GM13977 (cell line): ENCODE data around the gene IL32.

Experiments used
- DNase-seq: peaks from one replicate; pipeline ENCODE4 v3.0.0; 2012; ENCODE audit warnings: low spot score
- CTCF ChIP-seq: IDR thresholded peaks from 2 replicates; pipeline ENCODE4 v1.5.1; 2012; ENCODE audit warnings: mild to moderate bottlenecking, control low read depth; ENCODE audit not compliant: insufficient read depth; ENCODE audit errors: extremely low read depth, missing control alignments
- in situ Hi-C: fragments of 300-500 bp; cut with MboI; formaldehyde crosslinking; loops from one replicate; pipeline ENCODE4 v1.12.0; 2022; ENCODE audit warnings: low sequenced_read_pairs, low pct_unique_long_range_greater_than_20kb, mixed read lengths, inconsistent platforms; ENCODE audit not compliant: unreplicated experiment

Gene IL32

DNA sequence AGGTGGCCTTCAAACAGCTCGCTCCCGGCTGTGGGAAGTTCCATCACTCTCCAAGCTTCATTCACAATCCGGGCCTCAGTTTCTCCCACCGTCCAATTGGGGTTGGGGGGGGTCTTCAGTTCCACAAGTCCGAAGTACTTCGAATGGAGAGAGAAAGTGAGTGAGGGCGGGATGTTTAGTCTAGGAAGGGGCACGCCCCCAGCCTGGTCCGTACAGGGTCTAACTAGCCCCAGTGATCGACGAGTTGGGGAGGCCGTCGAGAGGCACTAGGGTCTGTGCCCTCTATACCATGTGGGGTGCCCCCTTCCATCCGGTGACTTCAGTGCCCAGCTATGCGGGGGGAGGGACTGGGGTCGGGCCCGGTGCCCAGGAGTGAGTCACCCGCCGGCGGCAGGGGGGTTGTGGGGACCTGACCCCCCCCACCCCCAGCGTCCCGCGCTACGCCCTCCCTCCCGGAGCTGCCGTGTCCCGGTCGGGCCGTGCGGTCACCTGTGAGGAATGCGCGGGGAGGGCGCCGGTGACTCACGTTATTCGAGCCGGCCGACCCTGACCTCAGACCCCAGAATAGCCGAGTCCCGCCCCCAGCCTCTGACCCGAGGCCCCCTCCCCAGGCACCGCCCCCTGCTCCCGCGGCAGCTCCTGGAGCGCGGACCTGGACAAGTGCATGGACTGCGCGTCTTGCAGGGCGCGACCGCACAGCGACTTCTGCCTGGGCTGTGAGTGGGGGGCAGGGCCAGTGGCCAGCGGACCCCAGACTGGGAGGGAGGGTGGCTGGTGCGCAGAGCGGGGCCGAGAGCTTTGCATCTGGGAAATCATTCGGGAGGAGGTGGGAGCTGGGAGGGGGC is 44.6 kb upstream of the IL32 start:
- no peak for TF ChIP-seq CTCF
- in situ Hi-C loops = no loop called here
- DNase-seq = no peak

- peak; percentile 87 for DNase-seq
These were observed 43.8 kb upstream of the IL32 start for GRCh38 chr16:3021449-3022207.

DNA sequence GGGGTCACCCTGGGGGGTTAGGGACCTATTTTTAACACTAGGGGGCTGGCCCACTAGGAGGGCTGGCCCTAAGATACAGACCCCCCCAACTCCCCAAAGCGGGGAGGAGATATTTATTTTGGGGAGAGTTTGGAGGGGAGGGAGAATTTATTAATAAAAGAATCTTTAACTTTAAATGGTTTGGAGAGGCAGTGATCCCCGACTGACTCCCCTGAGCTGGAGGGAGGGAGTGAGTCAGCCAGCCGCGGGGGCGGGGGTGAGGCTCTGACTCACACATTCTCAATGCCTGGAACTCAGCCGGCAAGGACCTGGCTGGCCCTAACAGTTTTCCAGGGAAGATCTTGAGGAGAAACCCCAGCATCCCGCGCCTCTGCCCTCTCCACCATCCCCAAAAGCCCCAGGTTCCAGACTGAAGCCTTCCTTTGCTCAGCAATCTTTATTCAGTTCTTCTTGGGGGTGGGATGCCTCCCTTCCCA is 43.2 kb upstream of the IL32 start:
- no peak for TF ChIP-seq CTCF
- in situ Hi-C loops = no loop called here
- DNase-seq = peak; percentile 74

More at GRCh38 chr16:3021449-3022207, 43.8 kb upstream of the IL32 start:
- in situ Hi-C loops = no loop called here
- TF ChIP-seq CTCF = peak; percentile 46

DNA sequence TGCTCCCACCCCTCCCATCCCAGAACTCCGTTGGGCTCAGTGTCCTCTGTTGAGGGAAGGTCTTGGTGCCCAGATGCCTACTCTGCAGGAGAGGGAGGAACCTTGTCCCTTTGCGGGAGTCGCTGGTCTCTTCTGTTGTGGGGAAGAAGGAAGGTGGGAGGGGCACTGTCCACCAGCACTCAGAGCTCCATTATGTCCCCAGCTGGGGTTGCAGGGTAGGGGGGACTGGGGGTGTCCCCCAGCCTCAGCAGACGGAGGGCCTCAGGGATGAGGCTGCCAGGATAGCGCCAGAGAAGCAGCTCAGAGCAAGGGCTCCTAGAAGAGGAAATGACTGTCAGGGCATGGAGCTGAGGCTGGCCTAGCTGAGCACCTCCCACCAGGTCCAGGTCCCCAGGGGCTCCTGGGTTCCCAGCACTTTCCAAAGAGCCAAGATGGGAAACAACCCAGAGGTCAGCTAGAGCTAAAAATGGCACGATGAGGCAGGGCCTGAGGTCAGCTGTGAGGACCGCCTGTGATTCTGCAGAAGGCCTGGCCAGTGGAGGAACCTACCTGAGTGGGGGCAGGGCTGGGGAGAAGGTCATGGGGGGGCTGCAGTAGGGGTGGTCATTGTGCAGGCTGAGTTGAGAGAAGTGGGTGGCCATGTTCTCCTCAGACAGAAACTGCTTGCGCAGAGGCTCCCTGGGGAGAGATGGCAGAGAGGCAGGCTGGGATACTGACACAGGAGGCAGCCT is 42.6 kb upstream of the IL32 start:
- in situ Hi-C loops = no loop called here
- TF ChIP-seq CTCF = no peak
- no peak for DNase-seq

DNA sequence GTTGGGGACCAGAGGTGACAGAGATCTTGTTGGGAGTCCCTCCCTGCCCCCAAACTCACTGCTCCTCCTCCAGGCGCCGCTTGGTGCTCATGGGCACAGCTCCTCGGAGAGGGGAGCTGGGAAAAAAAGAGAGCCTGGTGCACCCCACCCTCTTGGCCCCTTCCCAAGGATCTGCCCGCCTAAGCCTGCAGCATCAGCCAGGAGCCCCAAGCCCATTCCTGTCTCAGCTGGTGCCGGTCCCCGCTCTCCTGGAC is 42.1 kb upstream of the IL32 start:
- DNase-seq = no peak
- no peak for TF ChIP-seq CTCF
- in situ Hi-C loops = no loop called here

GRCh38 chr16:3023669-3024478 is 41.6 kb upstream of the IL32 start, which contains the start of the genes HCFC1R1 and THOC6:
HCFC1R1 (minus strand) TSS chr16:3023942; CDS start chr16:3023941, 1 bp downstream.
THOC6 (plus strand) TSS chr16:3024035; CDS start chr16:3024327, 292 bp downstream.
- peak; percentile 95 for DNase-seq
- no peak for TF ChIP-seq CTCF
- in situ Hi-C loops = no loop called here
